D721Med (cell line): ENCODE data around the gene RIMS1.

Experiments
- DNase-seq: peaks from one replicate; pipeline ENCODE4 v3.0.0; 2011; ENCODE audit warnings: low spot score; ENCODE audit not compliant: insufficient read length
- FAIRE-seq: peaks from 2 replicates; lab custom pipeline; 2011; peaks lifted over from hg19 to GRCh38; lab: Jason Lieb, UNC
- TF ChIP-seq, protein P1 (sequence below): IDR thresholded peaks from 2 replicates; pipeline ENCODE4 v1.5.1; 2012; ENCODE audit warnings: mild to moderate bottlenecking, control low read depth; ENCODE audit not compliant: insufficient read depth; ENCODE audit errors: missing control alignments

The RIMS1 gene

GRCh38 chr6:72031471-72031870 lies 145.1 kb downstream of the RIMS1 start:
- TF ChIP-seq, protein P1, sequence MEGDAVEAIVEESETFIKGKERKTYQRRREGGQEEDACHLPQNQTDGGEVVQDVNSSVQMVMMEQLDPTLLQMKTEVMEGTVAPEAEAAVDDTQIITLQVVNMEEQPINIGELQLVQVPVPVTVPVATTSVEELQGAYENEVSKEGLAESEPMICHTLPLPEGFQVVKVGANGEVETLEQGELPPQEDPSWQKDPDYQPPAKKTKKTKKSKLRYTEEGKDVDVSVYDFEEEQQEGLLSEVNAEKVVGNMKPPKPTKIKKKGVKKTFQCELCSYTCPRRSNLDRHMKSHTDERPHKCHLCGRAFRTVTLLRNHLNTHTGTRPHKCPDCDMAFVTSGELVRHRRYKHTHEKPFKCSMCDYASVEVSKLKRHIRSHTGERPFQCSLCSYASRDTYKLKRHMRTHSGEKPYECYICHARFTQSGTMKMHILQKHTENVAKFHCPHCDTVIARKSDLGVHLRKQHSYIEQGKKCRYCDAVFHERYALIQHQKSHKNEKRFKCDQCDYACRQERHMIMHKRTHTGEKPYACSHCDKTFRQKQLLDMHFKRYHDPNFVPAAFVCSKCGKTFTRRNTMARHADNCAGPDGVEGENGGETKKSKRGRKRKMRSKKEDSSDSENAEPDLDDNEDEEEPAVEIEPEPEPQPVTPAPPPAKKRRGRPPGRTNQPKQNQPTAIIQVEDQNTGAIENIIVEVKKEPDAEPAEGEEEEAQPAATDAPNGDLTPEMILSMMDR: no peak
- no peak for FAIRE-seq
- no peak for DNase-seq

GRCh38 chr6:72032086-72032485 lies 145.7 kb downstream of the RIMS1 start:
- DNase-seq (no peak), FAIRE-seq (no peak)
- TF ChIP-seq, protein P1: no peak

GRCh38 chr6:72035486-72035885 lies 149.1 kb downstream of the RIMS1 start:
- TF ChIP-seq, protein P1: no peak
- no peak for DNase-seq
- no peak for FAIRE-seq

GRCh38 chr6:72035966-72036365 lies 149.6 kb downstream of the RIMS1 start:
- FAIRE-seq (no peak), DNase-seq (no peak)
- TF ChIP-seq, protein P1: no peak

DNA sequence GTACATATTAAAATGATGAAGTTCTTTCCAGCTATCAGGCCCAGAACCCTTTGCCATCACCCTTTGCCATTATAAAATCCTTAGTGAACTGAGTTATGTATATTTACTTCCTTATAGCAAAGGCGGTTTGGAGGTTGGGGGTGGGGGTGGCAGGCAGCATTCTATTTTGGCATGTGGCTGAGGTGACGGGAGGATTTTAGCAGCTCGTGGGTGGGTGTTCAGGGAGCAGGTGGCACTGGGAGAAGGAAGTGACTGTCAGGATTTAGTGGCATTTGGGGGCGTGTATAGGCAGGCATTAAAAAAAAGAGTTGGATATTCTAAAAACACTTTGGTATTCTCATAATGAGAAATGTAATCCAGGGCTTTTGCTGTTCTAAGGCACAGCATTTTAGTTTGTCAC lies 150.7 kb downstream of the RIMS1 start:
- TF ChIP-seq, protein P1: no peak
- no peak for FAIRE-seq
- DNase-seq: no peak

- DNase-seq: no peak
- no peak for FAIRE-seq
- TF ChIP-seq, protein P1: no peak
Measured at GRCh38 chr6:72040111-72040510, 153.8 kb downstream of the RIMS1 start.

- DNase-seq (no peak), FAIRE-seq (no peak)
- TF ChIP-seq, protein P1: peak; percentile 26
Measured at GRCh38 chr6:72042088-72042487, 155.7 kb downstream of the RIMS1 start.
